ENCODE results near the gene SPSB2. TPM values are rescaled to one million over a fixed set of nuclear protein-coding genes. Genes with fewer than 3 reads are reported as not detected.
A peak's percentile ranks its signal among the peaks of the same experiment; 100 is the strongest.

The SPSB2 gene
- total and polyA plus RNA-seq, 2 donors from 2014 or later = 19.0 to 21.3 TPM

- Histone ChIP-seq H3K9ac (ENCODE audit: low read length in 3 of 3) (no peak overlapping the region), H3K4me1 (ENCODE audit: control insufficient read depth in 2 of 3, insufficient read depth in 2 of 3, low read depth in 1 of 3, low read length in 3 of 3) (no peaks in the 10 kb centered on the region), H3K4me3 (ENCODE audit: low read length in 3 of 3) (no peak overlapping the region), H3K27me3 (ENCODE audit: control insufficient read depth, insufficient read depth, low read length) (no peaks in the 10 kb centered on the region), H3K27ac (ENCODE audit: low read depth in 2 of 2, low read length in 2 of 2) (no peak overlapping the region), H3K9me3 (ENCODE audit: control insufficient read depth in 2 of 3, insufficient read depth in 1 of 3, low read length in 3 of 3) (no peaks in the 10 kb centered on the region), H3K36me3 (ENCODE audit: control insufficient read depth in 2 of 3, insufficient read depth in 3 of 3, low read length in 3 of 3) (peaks cover 12 to 71% (median 49%) of the 10 kb centered on the region in 3 donors)
- DNase-seq (peak in 1 of 5 donors; percentile 12), FAIRE-seq (no peak)
- intact Hi-C loops (cut with DNase I) = no loop called here
- TF ChIP-seq CTCF (IDR thresholded peaks at IDR 0.05; ENCODE audit: borderline replicate concordance, extremely low read depth, insufficient read depth) = no peak
Measured at GRCh38 chr12:6858799-6859198, 14.3 kb downstream of the SPSB2 start.

- Histone ChIP-seq H3K9ac (ENCODE audit: low read length in 3 of 3) (no peak overlapping the region), H3K27ac (ENCODE audit: low read depth in 2 of 2, low read length in 2 of 2) (no peak overlapping the region), H3K4me1 (ENCODE audit: control insufficient read depth in 2 of 3, insufficient read depth in 2 of 3, low read depth in 1 of 3, low read length in 3 of 3) (peaks cover 0 to 11% (median 6%) of the 10 kb centered on the region in 3 donors), H3K9me3 (ENCODE audit: control insufficient read depth in 2 of 3, insufficient read depth in 1 of 3, low read length in 3 of 3) (no peaks in the 10 kb centered on the region), H3K27me3 (ENCODE audit: control insufficient read depth, insufficient read depth, low read length) (no peaks in the 10 kb centered on the region), H3K4me3 (ENCODE audit: low read length in 3 of 3) (no peak overlapping the region), H3K36me3 (ENCODE audit: control insufficient read depth in 2 of 3, insufficient read depth in 3 of 3, low read length in 3 of 3) (peaks cover 9 to 40% (median 28%) of the 10 kb centered on the region in 3 donors)
- DNase-seq = peak in 1 of 5 donors; percentile 47
- TF ChIP-seq CTCF (IDR thresholded peaks at IDR 0.05; ENCODE audit: borderline replicate concordance, extremely low read depth, insufficient read depth) = no peak
- no peak for FAIRE-seq
- intact Hi-C loops (cut with DNase I) = no loop called here
Measured at GRCh38 chr12:6855322-6855721, 17.8 kb downstream of the SPSB2 start.

GRCh38 chr12:6854036-6854435 lies 19.1 kb downstream of the SPSB2 start:
- no peak for TF ChIP-seq CTCF (IDR thresholded peaks at IDR 0.05; ENCODE audit: borderline replicate concordance, extremely low read depth, insufficient read depth)
- no peak for FAIRE-seq
- Histone ChIP-seq H3K4me1 (ENCODE audit: control insufficient read depth in 2 of 3, insufficient read depth in 2 of 3, low read depth in 1 of 3, low read length in 3 of 3) (peaks cover 0 to 11% (median 6%) of the 10 kb centered on the region in 3 donors), H3K27ac (ENCODE audit: low read depth in 2 of 2, low read length in 2 of 2) (no peak overlapping the region), H3K9me3 (ENCODE audit: control insufficient read depth in 2 of 3, insufficient read depth in 1 of 3, low read length in 3 of 3) (no peaks in the 10 kb centered on the region), H3K4me3 (ENCODE audit: low read length in 3 of 3) (no peak overlapping the region), H3K27me3 (ENCODE audit: control insufficient read depth, insufficient read depth, low read length) (no peaks in the 10 kb centered on the region), H3K9ac (ENCODE audit: low read length in 3 of 3) (no peak overlapping the region), H3K36me3 (ENCODE audit: control insufficient read depth in 2 of 3, insufficient read depth in 3 of 3, low read length in 3 of 3) (peaks cover 9 to 32% (median 22%) of the 10 kb centered on the region in 3 donors)
- DNase-seq = peak in 1 of 5 donors; percentile 7
- intact Hi-C loops (cut with DNase I) = no loop called here

- H3K27ac ChIP-seq (ENCODE audit: low read depth in 2 of 2, low read length in 2 of 2) = no peak overlapping the region
- intact Hi-C loops (cut with DNase I) = no loop called here
- no peak overlapping the region for H3K4me3 ChIP-seq (ENCODE audit: low read length in 3 of 3)
- no peak for TF ChIP-seq CTCF (IDR thresholded peaks at IDR 0.05; ENCODE audit: borderline replicate concordance, extremely low read depth, insufficient read depth)
- DNase-seq = no peak
- H3K9ac ChIP-seq (ENCODE audit: low read length in 3 of 3) = no peak overlapping the region
- H3K27me3 ChIP-seq (ENCODE audit: control insufficient read depth, insufficient read depth, low read length) = no peaks in the 10 kb centered on the region
- peaks cover 9 to 28% (median 19%) of the 10 kb centered on the region in 3 donors for H3K36me3 ChIP-seq (ENCODE audit: control insufficient read depth in 2 of 3, insufficient read depth in 3 of 3, low read length in 3 of 3)
- no peak for FAIRE-seq
- H3K4me1 ChIP-seq (ENCODE audit: control insufficient read depth in 2 of 3, insufficient read depth in 2 of 3, low read depth in 1 of 3, low read length in 3 of 3) = peaks cover 0 to 11% (median 6%) of the 10 kb centered on the region in 3 donors
- no peaks in the 10 kb centered on the region for H3K9me3 ChIP-seq (ENCODE audit: control insufficient read depth in 2 of 3, insufficient read depth in 1 of 3, low read length in 3 of 3)
Measured at GRCh38 chr12:6853626-6854025, 19.5 kb downstream of the SPSB2 start.
